Upper lobe of left lung (tissue), 6 donors: ENCODE data around the gene HEATR5A. TPM values are rescaled to one million over a fixed set of nuclear protein-coding genes. Genes with fewer than 3 reads are reported as not detected.
"Not testable (repeated sequence)": the region's sequence is repeated elsewhere in the genome, so short reads cannot be mapped to it uniquely, and the experiment has no call there.

Experiments used
- ATAC-seq, 2 donors: fragments of 200-7000 bp; cut with Tn5 transposase; one replicate each; pipeline ENCODE4 v1.9.1; 2022; ENCODE audit warnings: mild to moderate bottlenecking in 2 of 2, moderate library complexity in 2 of 2; ENCODE audit not compliant: low FRiP score in 2 of 2
- DNase-seq, 2 donors: peaks; one replicate each; pipeline ENCODE4 v3.0.0-alpha.2; 2019 to 2020
- H3K27ac ChIP-seq, 4 donors: fragments of 200-600 bp; sonication (generic); one replicate each; pipeline ENCODE4 v1.5.1; 2016 to 2019
- H3K27me3 ChIP-seq, 4 donors: fragments of 200-600 bp; sonication (generic); one replicate each; pipeline ENCODE4 v1.5.1; 2017 to 2019
- H3K36me3 ChIP-seq, 4 donors: fragments of 200-600 bp; sonication (generic); one replicate each; pipeline ENCODE4 v1.5.1; 2016 to 2019
- H3K4me1 ChIP-seq, 4 donors: fragments of 200-600 bp; sonication (generic); one replicate each; pipeline ENCODE4 v1.5.1; 2018 to 2019
- H3K4me3 ChIP-seq, 4 donors: fragments of 200-600 bp; sonication (generic); one replicate each; pipeline ENCODE4 v1.5.1; 2017 to 2019; ENCODE audit warnings: mild to moderate bottlenecking in 2 of 4, moderate library complexity in 1 of 4
- H3K9me3 ChIP-seq, 4 donors: fragments of 200-600 bp; sonication (generic); one replicate each; pipeline ENCODE4 v1.5.1; 2018 to 2019
- EP300 ChIP-seq, 4 donors: sonication (generic); formaldehyde crosslinking; IDR thresholded peaks; one replicate each; pipeline ENCODE4 v1.5.1; 2017; ENCODE audit warnings: antibody characterized with exemption in 4 of 4, control low read depth in 2 of 4
- POLR2A ChIP-seq, 4 donors: fragments of 450-650 bp; IDR thresholded peaks; one replicate each; pipeline ENCODE4 v1.5.1; 2016 to 2017; ENCODE audit warnings: antibody characterized with exemption in 4 of 4, mild to moderate bottlenecking in 2 of 4
- POLR2AphosphoS5 ChIP-seq, 2 donors: sonication (generic); formaldehyde crosslinking; IDR thresholded peaks; one replicate each; pipeline ENCODE4 v1.5.1; 2017; ENCODE audit warnings: antibody characterized with exemption in 2 of 2
- WGBS, 2 donors: methylation state at CpG; one replicate each; pipeline ENCODE4 v1.1.5; 2017 to 2018; 5-methylcytosine and 5-hydroxymethylcytosine counted together
- small RNA-seq, 4 donors: library from RNA; depleted of rRNA; stranded (forward); fragments of <200 nt; gene quantifications; one replicate each; pipeline ENCODE3, GENCODE V24; 2016
- total RNA-seq, 6 donors: library from RNA; depleted of rRNA in 4 of 6; stranded (reverse); fragments of >200 nt in 4 of 6; gene quantifications; one replicate each; pipeline versions ENCODE4 v1.1.0 to v1.2.1, GENCODE V29; 2016 to 2021
- TF ChIP-seq, protein P1 (sequence below), 6 experiments: fragments of 450-650 bp in 4 of 6; fragments of 200-600 bp in 2 of 6; sonication (generic) in 2 of 6; IDR thresholded peaks; one replicate each; pipeline ENCODE4 v1.5.1; 2016 to 2019; ENCODE audit warnings: antibody characterized with exemption in 6 of 6
- donor health status: DM: no; HTN: no; CAD: no; lungs with moderate emphysema.
- donor health status: DM: no; HTN: yes; CAD: no; lungs with severe emphysema.

HEATR5A gene
- total RNA-seq, 6 donors from 2014 or later, result 19.6 to 66.0 (median 39.3) TPM

DNA sequence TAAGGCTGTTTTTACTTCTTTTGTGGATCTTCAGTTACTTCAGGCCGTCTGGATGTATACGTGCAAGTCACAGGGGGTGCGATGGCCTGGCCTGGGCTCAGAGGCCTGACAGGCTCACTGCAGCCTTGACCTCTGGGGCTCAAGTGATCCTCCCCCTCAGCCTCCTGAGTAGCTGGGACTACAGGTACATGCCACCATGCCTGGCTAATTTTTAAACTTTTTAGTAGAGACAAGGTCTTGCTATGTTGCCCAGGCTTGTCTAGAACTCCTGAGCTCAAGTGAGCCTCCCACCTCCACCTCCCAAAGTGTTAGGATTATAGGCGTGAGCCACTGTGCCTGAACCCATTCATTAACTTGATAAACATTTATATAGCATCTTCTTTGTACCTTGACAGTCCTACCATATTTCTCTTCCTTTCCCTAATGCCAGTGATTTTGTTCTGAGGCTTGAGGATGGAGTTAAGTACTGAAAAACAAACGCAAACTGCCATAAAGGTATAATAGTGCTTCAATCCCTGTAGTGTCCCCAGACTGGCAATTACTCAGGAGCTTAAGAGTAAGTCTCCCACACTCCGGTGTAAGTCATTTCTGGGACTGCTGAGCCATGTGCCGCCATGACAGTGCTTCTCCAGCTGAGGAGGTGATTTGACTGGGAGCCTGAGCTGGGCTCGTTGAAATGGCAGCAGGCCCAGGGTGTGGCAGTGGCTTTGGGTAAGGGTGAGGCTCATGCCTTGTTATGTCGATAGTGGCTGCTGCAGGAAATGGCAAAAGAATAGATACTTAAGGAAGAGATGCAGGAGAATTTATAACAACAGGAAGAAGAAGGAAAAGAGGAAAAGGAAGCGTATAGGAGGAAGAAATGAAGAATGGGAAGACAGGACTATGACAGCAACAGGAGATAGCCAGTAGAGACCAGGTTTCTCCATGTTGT, 169.1 kb downstream of the HEATR5A start:
- TF ChIP-seq EP300 (IDR thresholded peaks at IDR 0.05), result no peak
- no peak for TF ChIP-seq POLR2A (IDR thresholded peaks at IDR 0.05)
- TF ChIP-seq POLR2AphosphoS5 (IDR thresholded peaks at IDR 0.05), result no peak
- TF ChIP-seq, protein P1, sequence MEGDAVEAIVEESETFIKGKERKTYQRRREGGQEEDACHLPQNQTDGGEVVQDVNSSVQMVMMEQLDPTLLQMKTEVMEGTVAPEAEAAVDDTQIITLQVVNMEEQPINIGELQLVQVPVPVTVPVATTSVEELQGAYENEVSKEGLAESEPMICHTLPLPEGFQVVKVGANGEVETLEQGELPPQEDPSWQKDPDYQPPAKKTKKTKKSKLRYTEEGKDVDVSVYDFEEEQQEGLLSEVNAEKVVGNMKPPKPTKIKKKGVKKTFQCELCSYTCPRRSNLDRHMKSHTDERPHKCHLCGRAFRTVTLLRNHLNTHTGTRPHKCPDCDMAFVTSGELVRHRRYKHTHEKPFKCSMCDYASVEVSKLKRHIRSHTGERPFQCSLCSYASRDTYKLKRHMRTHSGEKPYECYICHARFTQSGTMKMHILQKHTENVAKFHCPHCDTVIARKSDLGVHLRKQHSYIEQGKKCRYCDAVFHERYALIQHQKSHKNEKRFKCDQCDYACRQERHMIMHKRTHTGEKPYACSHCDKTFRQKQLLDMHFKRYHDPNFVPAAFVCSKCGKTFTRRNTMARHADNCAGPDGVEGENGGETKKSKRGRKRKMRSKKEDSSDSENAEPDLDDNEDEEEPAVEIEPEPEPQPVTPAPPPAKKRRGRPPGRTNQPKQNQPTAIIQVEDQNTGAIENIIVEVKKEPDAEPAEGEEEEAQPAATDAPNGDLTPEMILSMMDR (IDR thresholded peaks at IDR 0.05), result no peak
- H3K36me3 ChIP-seq, result no peaks in the 10 kb centered on the region
- ATAC-seq, result no peak
- H3K27me3 ChIP-seq, result no peaks in the 10 kb centered on the region
- 48 to 67% methylated on average over 9 of the region's 10 CpGs for WGBS, 2 donors
- no peaks in the 10 kb centered on the region for H3K9me3 ChIP-seq
- peak in 1 of 2 donors; percentile 48 for DNase-seq
- peak overlapping the region in 1 of 4 donors; percentile 45 for H3K27ac ChIP-seq
- H3K4me1 ChIP-seq, result peaks cover 0 to 3% (median 0%) of the 10 kb centered on the region in 4 donors
- H3K4me3 ChIP-seq, result no peak overlapping the region

DNA sequence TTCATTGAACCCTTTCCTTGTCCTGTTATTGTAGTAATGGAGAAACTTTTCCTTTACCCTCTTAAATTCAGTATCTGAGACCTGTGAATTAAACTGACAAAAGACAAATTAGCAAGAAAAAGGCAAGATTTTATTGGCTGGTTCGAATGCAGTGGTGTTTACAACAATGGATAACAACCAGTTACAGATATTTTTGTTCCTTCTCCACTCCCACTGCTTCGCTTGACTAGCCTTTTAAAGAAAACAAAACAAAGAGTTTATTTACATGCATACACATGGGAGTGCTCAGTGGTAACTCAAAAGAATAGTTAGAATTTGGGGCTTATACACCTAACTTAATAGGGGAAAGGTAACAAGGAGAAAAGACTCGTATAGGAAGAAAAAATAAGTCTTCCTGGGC, 175.7 kb downstream of the HEATR5A start:
- Histone ChIP-seq H3K27me3 (no peaks in the 10 kb centered on the region), H3K27ac (no peak overlapping the region), H3K4me1 (peaks cover 7 to 14% (median 10%) of the 10 kb centered on the region in 4 donors), H3K9me3 (no peaks in the 10 kb centered on the region), H3K36me3 (no peaks in the 10 kb centered on the region), H3K4me3 (no peak overlapping the region)
- TF ChIP-seq POLR2AphosphoS5 (IDR thresholded peaks at IDR 0.05) (no peak), POLR2A (IDR thresholded peaks at IDR 0.05) (no peak), EP300 (IDR thresholded peaks at IDR 0.05) (no peak)
- TF ChIP-seq, protein P1 (IDR thresholded peaks at IDR 0.05), result no peak
- ATAC-seq, result no peak
- no peak for DNase-seq
- 74 to 88% methylated on average over 3 of the region's 3 CpGs for WGBS, 2 donors

DNA sequence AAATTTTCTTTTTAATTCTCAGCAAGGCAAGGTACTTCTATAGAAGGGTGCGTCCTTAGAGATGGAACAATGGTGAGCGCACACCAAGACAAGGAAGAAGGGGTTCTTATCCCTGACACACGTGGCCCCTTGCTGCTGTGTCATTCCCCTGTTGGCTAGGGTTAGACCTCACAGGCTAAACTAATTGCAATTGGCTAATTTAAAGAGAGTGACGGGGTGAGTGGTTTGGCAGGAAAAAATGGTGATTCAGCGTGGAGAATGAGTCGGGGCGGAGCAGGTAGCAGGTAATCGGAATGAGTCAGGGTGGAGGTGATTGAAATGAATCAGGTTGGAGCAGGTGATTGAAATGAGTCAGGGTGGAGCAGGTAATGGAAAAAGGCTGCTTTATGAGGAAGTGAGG, 176.5 kb downstream of the HEATR5A start:
- H3K4me1 ChIP-seq, result peaks cover 7 to 14% (median 10%) of the 10 kb centered on the region in 4 donors
- ATAC-seq (peak in 1 of 2 donors; percentile 46), DNase-seq (peak in 1 of 2 donors; percentile 57)
- TF ChIP-seq EP300 (IDR thresholded peaks at IDR 0.05) (no peak), POLR2AphosphoS5 (IDR thresholded peaks at IDR 0.05) (no peak), POLR2A (IDR thresholded peaks at IDR 0.05) (no peak)
- TF ChIP-seq, protein P1 (IDR thresholded peaks at IDR 0.05), result no peak
- H3K27me3 ChIP-seq, result no peaks in the 10 kb centered on the region
- no peaks in the 10 kb centered on the region for H3K36me3 ChIP-seq
- no peaks in the 10 kb centered on the region for H3K9me3 ChIP-seq
- 81 to 83% methylated on average over 8 of the region's 8 CpGs for WGBS, 2 donors
- peak overlapping the region in 1 of 4 donors; percentile 19 for H3K27ac ChIP-seq
- H3K4me3 ChIP-seq, result no peak overlapping the region

DNA sequence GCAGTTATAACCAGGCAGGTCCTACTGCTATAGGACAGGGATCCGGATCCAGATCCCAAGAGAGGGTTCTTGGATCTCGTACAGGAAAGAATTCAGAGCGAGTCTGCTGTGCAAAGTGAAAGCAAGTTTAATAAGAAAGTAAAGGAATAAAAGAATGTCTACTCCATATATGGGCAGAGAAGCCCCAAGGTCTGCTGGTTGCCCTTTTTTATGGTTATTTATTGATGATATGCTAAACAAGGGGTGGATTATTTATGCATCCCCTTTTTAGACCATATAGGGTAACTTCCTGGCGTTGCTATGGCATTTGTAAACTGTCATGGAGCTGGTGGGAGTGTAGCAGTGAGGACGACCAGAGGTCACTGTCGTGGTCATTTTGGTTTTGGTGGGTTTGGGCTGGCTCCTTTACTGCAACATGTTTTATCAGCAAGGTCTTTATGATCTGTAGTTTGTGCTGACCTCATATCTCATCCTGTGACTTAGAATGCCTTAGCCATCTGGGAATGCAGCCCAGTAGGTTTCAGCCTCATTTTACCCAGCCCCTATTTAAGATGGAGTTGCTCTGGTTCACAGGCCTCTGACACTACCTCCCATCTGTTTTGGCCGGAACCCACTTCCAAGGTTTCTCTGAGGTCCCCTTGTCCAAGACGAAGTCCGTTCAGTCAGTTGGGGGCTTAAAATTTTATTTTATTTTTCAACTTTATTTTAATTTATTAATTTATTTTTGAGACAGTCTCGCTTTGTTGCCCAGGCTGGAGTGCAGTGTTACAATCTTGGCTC, 178.0 kb downstream of the HEATR5A start:
- Histone ChIP-seq H3K4me3 (peak overlapping the region in 1 of 4 donors; percentile 18), H3K27ac (peak overlapping the region in 2 of 4 donors; percentile 31 to 36), H3K4me1 (peaks cover 7 to 14% (median 10%) of the 10 kb centered on the region in 4 donors)
- not testable (repeated sequence) for H3K9me3 ChIP-seq, H3K36me3 ChIP-seq, H3K27me3 ChIP-seq, ATAC-seq, DNase-seq
- 74 to 85% methylated on average over 9 to 10 of the region's 10 CpGs for WGBS, 2 donors

Small RNA genes within 50 kb of the gene (small RNA-seq; reads per million reads assigned to genes)
- gene RF00019, result 0 reads per million in 4 donors

Other genes starting within 250 kb of the HEATR5A start
- gene HECTD1, start 212.8 kb downstream of the HEATR5A start, total RNA-seq, result 100 to 1,000 TPM; 118 to 326 (median 164) TPM
- 10 to 100 TPM; 15.6 to 42.4 (median 20.8) TPM for gene DTD2, start 37.0 kb upstream of the HEATR5A start, total RNA-seq
- not detected for gene GPR33, start 67.5 kb upstream of the HEATR5A start, total RNA-seq
- gene NUBPL, start 140.9 kb upstream of the HEATR5A start, total RNA-seq, result 10 to 100 TPM in 1 of 6 donors, 1 to 10 TPM in 5; 3.2 to 15.2 (median 8.2) TPM